Measurements from ENCODE around the gene SUN5. TPM values are rescaled to one million over a fixed set of nuclear protein-coding genes. Genes with fewer than 3 reads are reported as not detected.

SUN5 gene
- total RNA-seq, 1 donor from 2014 or later, result not detected

DNA sequence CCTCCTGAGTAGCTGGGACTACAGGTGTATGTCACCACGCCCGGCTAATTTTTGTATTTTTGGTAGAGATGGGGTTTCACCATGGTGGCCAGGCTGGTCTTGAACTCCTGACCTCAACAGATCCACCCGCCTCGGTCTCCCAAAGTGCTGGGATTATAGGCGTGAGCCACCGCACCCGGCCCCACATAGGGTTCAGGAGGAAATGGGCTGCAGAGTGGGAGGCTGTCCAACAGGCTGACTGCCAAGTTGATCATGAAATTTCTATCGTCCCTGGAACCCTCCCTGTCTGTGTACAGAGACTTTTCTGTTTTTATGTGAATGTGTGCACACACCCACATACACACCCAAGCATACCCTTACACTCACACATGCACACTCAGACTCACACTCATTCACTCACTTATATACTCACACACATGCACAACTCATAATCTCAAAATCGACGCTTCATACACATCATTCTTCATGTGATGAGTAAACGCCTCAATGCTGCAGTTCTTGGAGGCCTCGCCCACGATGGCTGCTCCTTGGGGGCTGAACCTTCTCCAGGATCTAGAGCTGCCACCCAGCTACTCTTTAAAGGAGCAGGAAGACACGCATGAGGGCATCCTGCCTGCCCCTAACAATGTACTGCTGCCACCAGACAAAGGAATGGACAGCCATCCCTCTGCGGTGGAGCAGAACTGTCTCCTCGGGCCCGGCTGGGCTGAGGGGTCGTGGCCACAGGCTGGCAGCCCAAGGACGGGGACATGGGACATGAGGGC, 35.6 kb downstream of the SUN5 start:
- ATAC-seq (ENCODE audit: low read depth) (no peak), DNase-seq (peak; percentile 11)
- no peaks in the 10 kb centered on the region for H3K27me3 Mint-ChIP-seq
- no peak overlapping the region for H3K4me3 Mint-ChIP-seq
- CTCF ChIA-PET, result no interaction called here
- H3K27ac Mint-ChIP-seq, result peak overlapping the region; percentile 83
- intact Hi-C loops (cut with micrococcal nuclease), result no loop called here
- no peaks in the 10 kb centered on the region for H3K36me3 Mint-ChIP-seq (ENCODE audit: low read depth)
- peaks cover 29% of the 10 kb centered on the region for H3K4me1 Mint-ChIP-seq
- TF ChIP-seq, protein P1, sequence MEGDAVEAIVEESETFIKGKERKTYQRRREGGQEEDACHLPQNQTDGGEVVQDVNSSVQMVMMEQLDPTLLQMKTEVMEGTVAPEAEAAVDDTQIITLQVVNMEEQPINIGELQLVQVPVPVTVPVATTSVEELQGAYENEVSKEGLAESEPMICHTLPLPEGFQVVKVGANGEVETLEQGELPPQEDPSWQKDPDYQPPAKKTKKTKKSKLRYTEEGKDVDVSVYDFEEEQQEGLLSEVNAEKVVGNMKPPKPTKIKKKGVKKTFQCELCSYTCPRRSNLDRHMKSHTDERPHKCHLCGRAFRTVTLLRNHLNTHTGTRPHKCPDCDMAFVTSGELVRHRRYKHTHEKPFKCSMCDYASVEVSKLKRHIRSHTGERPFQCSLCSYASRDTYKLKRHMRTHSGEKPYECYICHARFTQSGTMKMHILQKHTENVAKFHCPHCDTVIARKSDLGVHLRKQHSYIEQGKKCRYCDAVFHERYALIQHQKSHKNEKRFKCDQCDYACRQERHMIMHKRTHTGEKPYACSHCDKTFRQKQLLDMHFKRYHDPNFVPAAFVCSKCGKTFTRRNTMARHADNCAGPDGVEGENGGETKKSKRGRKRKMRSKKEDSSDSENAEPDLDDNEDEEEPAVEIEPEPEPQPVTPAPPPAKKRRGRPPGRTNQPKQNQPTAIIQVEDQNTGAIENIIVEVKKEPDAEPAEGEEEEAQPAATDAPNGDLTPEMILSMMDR (IDR thresholded peaks at IDR 0.05), result no peak
- H3K9me3 Mint-ChIP-seq, result peaks cover 2% of the 10 kb centered on the region
- POLR2A ChIA-PET, result interaction anchor here (0.8 kb wide), 1 partner anchor 17 kb away, joined by 3 read pairs; no protein-coding TSS in a partner anchor

- peaks cover 29% of the 10 kb centered on the region for H3K4me1 Mint-ChIP-seq
Observed at GRCh38 chr20:32967961-32968457, 36.2 kb downstream of the SUN5 start.

GRCh38 chr20:32966881-32967781, 37.1 kb downstream of the SUN5 start:
- Mint-ChIP-seq H3K36me3 (ENCODE audit: low read depth) (no peaks in the 10 kb centered on the region), H3K4me1 (peaks cover 29% of the 10 kb centered on the region), H3K4me3 (no peak overlapping the region), H3K27ac (peak overlapping the region; percentile 65), H3K27me3 (no peaks in the 10 kb centered on the region), H3K9me3 (no peaks in the 10 kb centered on the region)
- POLR2A ChIA-PET, result no interaction called here
- ATAC-seq (ENCODE audit: low read depth), result peak; percentile 57
- CTCF ChIA-PET, result interaction anchor here (1.2 kb wide), 1 partner anchor 65 kb away, joined by 3 read pairs; no protein-coding TSS in a partner anchor
- DNase-seq, result peak; percentile 13
- TF ChIP-seq, protein P1 (IDR thresholded peaks at IDR 0.05), result no peak
- intact Hi-C loops (cut with micrococcal nuclease), result no loop called here

More at GRCh38 chr20:32967961-32968457, 36.2 kb downstream of the SUN5 start:
- CTCF ChIA-PET, result no interaction called here
- intact Hi-C loops (cut with micrococcal nuclease), result no loop called here
- Mint-ChIP-seq H3K9me3 (peaks cover 1% of the 10 kb centered on the region), H3K27ac (peak overlapping the region; percentile 18), H3K36me3 (ENCODE audit: low read depth) (no peaks in the 10 kb centered on the region), H3K27me3 (no peaks in the 10 kb centered on the region), H3K4me3 (no peak overlapping the region)
- TF ChIP-seq, protein P1 (IDR thresholded peaks at IDR 0.05), result no peak
- DNase-seq (peak; percentile 11), ATAC-seq (ENCODE audit: low read depth) (no peak)
- POLR2A ChIA-PET, result interaction anchor here (0.8 kb wide), 1 partner anchor 18 kb away, joined by 3 read pairs; no protein-coding TSS in a partner anchor

GRCh38 chr20:32966382-32966781, 37.9 kb downstream of the SUN5 start:
- TF ChIP-seq, protein P1 (IDR thresholded peaks at IDR 0.05), result no peak
- Mint-ChIP-seq H3K9me3 (no peaks in the 10 kb centered on the region), H3K27ac (no peak overlapping the region), H3K4me3 (no peak overlapping the region), H3K36me3 (ENCODE audit: low read depth) (no peaks in the 10 kb centered on the region), H3K4me1 (peaks cover 29% of the 10 kb centered on the region), H3K27me3 (no peaks in the 10 kb centered on the region)
- ChIA-PET CTCF (interaction anchor here (1.2 kb wide), 1 partner anchor 64 kb away, joined by 3 read pairs; no protein-coding TSS in a partner anchor), POLR2A (no interaction called here)
- intact Hi-C loops (cut with micrococcal nuclease), result no loop called here
- DNase-seq (peak; percentile 9), ATAC-seq (ENCODE audit: low read depth) (no peak)
